LNCAP (cell line): Measurements from ENCODE around the gene RNF224.
A peak's percentile ranks its signal among the peaks of the same experiment; 100 is the strongest.

ENCODE experiments used
- CTCF ChIP-seq: fragments of 450-650 bp; IDR thresholded peaks from 2 replicates; pipeline ENCODE4 v1.5.1; 2017; ENCODE audit warnings: mild to moderate bottlenecking

Gene RNF224

GRCh38 chr9:137233143-137233980, 6.1 kb downstream of the RNF224 start:
- no peak for TF ChIP-seq CTCF

- TF ChIP-seq CTCF, result no peak
Observed at GRCh38 chr9:137234055-137234697, 6.9 kb downstream of the RNF224 start.

- no peak for TF ChIP-seq CTCF
Observed at GRCh38 chr9:137234758-137235423, 7.6 kb downstream of the RNF224 start.

- TF ChIP-seq CTCF, result no peak
Observed at GRCh38 chr9:137235424-137236237, 8.3 kb downstream of the RNF224 start.

GRCh38 chr9:137236238-137236935, 9.1 kb downstream of the RNF224 start:
- TF ChIP-seq CTCF, result peak; percentile 99

GRCh38 chr9:137236936-137237421, 9.7 kb downstream of the RNF224 start:
- no peak for TF ChIP-seq CTCF
